Activated CD4-positive, alpha-beta T cell treated with anti-CD3 and anti-CD28 coated beads for 36 hours (primary cell): ENCODE results near the gene FGD6. TPM values are rescaled to one million over a fixed set of nuclear protein-coding genes. Genes with fewer than 3 reads are reported as not detected.
"Not testable (repeated sequence)": the region's sequence is repeated elsewhere in the genome, so short reads cannot be mapped to it uniquely, and the experiment has no call there.

Experiments
- ATAC-seq: fragments of 200-7000 bp; cut with Tn5 transposase; one replicate; pipeline ENCODE4 v1.10.0; 2021; ENCODE audit warnings: mild to moderate bottlenecking, moderate library complexity
- CTCF ChIA-PET: fragments of 350-600 bp; sonication (Branson Sonifier 250); formaldehyde crosslinking; loops from one replicate; lab custom pipeline; 2021; ENCODE audit warnings: antibody characterized with exemption; lab: Charles Lee
- POLR2A ChIA-PET: fragments of 350-600 bp; sonication (Branson Sonifier 250); formaldehyde crosslinking; loops from one replicate; lab custom pipeline; 2021; ENCODE audit warnings: antibody characterized with exemption, inconsistent platforms; lab: Charles Lee
- DNase-seq: peaks from one replicate; pipeline ENCODE4 v3.0.0-alpha.2; 2020
- H3K27ac Mint-ChIP-seq: one replicate; pipeline ENCODE4 v1.8.0; 2021; ENCODE audit warnings: mixed read lengths
- H3K27me3 Mint-ChIP-seq: one replicate; pipeline ENCODE4 v1.8.0; 2021; ENCODE audit warnings: mixed read lengths
- H3K36me3 Mint-ChIP-seq: one replicate; pipeline ENCODE4 v1.8.0; 2021; ENCODE audit warnings: low read depth, mixed read lengths
- H3K4me1 Mint-ChIP-seq: one replicate; pipeline ENCODE4 v1.8.0; 2021; ENCODE audit warnings: mixed read lengths
- H3K4me3 Mint-ChIP-seq: one replicate; pipeline ENCODE4 v1.8.0; 2021; ENCODE audit warnings: mild to moderate bottlenecking, moderate library complexity, mixed read lengths
- H3K9me3 Mint-ChIP-seq: one replicate; pipeline ENCODE4 v1.8.0; 2021; ENCODE audit warnings: low read depth, mixed read lengths
- intact Hi-C, 2 experiments: fragments of 100-400 bp; cut with DNase I in 1 of 2; cut with micrococcal nuclease in 1 of 2; formaldehyde crosslinking; loops; one replicate each; pipeline versions ENCODE4 v1.14.2 to v1.15.1; 2022 to 2024; cut with DNase I, micrococcal nuclease
- total RNA-seq, 2 experiments: library from RNA; stranded (reverse); gene quantifications; one replicate each; pipeline ENCODE4 v1.2.3, GENCODE V29; 2021

Gene FGD6
- total RNA-seq, 2 experiments from 2014 or later: 1.1 to 1.3 TPM

- intact Hi-C loops: loop anchor here (5.0 kb wide), 2 partner anchors 112 to 367 kb away; partner anchors contain the start of genes FGD6 (in 2 of the 2), VEZT (in 2 of the 2) and METAP2 (in 1 of the 2)
- ChIA-PET CTCF (interaction anchor here (1.4 kb wide), 1 partner anchor 12 kb away, joined by 7 read pairs; no protein-coding TSS in a partner anchor), POLR2A (no interaction called here)
- ATAC-seq (no peak), DNase-seq (no peak)
- Mint-ChIP-seq H3K9me3 (no peaks in the 10 kb centered on the region), H3K4me1 (peaks cover 14% of the 10 kb centered on the region), H3K27ac (no peak overlapping the region), H3K4me3 (no peak overlapping the region), H3K27me3 (no peaks in the 10 kb centered on the region), H3K36me3 (no peaks in the 10 kb centered on the region)
Measured at GRCh38 chr12:95104919-95105452, 112.3 kb downstream of the FGD6 start.

DNA sequence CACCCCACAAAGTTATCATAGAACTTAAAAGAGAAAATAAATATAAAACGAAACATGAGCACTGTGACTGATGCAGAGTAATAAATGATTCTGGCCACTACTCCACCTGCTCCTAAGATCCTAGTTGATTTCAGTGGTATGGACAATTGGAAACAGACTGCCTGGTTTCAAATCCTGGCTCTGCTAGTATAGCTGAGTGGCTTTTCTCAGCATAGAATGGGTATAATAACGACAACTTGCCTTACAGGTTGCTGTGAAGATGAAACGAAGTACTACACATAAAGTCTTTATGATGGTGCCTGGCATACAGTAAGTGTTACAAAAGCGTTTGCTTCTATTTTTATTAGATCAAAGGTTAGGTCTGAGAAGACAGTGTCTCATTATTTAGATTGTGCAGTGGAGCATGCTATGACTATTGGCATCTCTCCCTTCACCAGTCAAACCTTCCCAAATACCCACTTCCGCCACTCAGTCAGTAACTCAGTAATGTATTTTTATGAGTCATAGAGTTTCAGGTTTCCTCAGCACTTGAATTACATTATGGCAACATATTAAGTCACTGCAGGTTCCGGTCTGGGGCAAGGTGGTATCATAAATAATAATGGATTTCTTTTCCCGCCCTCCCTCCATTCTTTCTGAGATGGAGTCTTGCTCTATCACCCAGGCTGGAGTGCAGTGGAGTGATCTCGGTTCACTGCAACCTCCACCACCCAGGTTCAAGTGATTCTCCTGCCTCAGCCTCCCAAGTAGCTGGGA lies 114.2 kb downstream of the FGD6 start:
- peak; percentile 99 for ATAC-seq
- ChIA-PET CTCF (interaction anchor here (0.6 kb wide), 1 partner anchor 20 kb away, joined by 4 read pairs; no protein-coding TSS in a partner anchor), POLR2A (no interaction called here)
- Mint-ChIP-seq H3K4me1 (peaks cover 14% of the 10 kb centered on the region), H3K4me3 (no peak overlapping the region), H3K9me3 (no peaks in the 10 kb centered on the region), H3K36me3 (no peaks in the 10 kb centered on the region), H3K27me3 (no peaks in the 10 kb centered on the region), H3K27ac (peak overlapping the region; percentile 38)
- DNase-seq: peak; percentile 68
- intact Hi-C loops: loop anchor here (1.0 to 5.0 kb wide), 4 partner anchors 30 to 369 kb away; partner anchors contain the start of genes FGD6 (in 2 of the 2), NR2C1 (in 2 of the 2), VEZT (in 2 of the 2) and METAP2 (in 1 of the 2)

- H3K9me3 Mint-ChIP-seq, H3K4me3 Mint-ChIP-seq: not testable (repeated sequence)
- intact Hi-C loops: loop anchor here (5.0 kb wide), 2 partner anchors 115 to 370 kb away; partner anchors contain the start of genes FGD6 (in 2 of the 2), VEZT (in 2 of the 2) and METAP2 (in 1 of the 2)
Measured at GRCh38 chr12:95101957-95102356, 115.3 kb downstream of the FGD6 start.

GRCh38 chr12:95100264-95101190 lies 116.7 kb downstream of the FGD6 start:
- CTCF ChIA-PET: interaction anchor here (0.6 to 1.5 kb wide), 5 partner anchors 13 to 238 kb away, joined by 3 to 5 read pairs (median 3); partner anchors contain the start of gene NR2C1
- Mint-ChIP-seq H3K27ac (no peak overlapping the region), H3K4me1 (peaks cover 14% of the 10 kb centered on the region), H3K27me3 (no peaks in the 10 kb centered on the region), H3K4me3 (no peak overlapping the region), H3K9me3 (no peaks in the 10 kb centered on the region), H3K36me3 (no peaks in the 10 kb centered on the region)
- ATAC-seq (no peak), DNase-seq (no peak)
- intact Hi-C loops: loop anchor here (5.0 kb wide), 2 partner anchors 117 to 372 kb away; partner anchors contain the start of genes FGD6 (in 2 of the 2), VEZT (in 2 of the 2) and METAP2 (in 1 of the 2)
- POLR2A ChIA-PET: interaction anchor here (0.6 kb wide), 1 partner anchor 36 kb away, joined by 3 read pairs; no protein-coding TSS in a partner anchor

More at GRCh38 chr12:95101957-95102356, 115.3 kb downstream of the FGD6 start:
- CTCF ChIA-PET: interaction anchor here (1.0 kb wide), 1 partner anchor 236 kb away, joined by 3 read pairs; no protein-coding TSS in a partner anchor
- H3K27me3 Mint-ChIP-seq, H3K36me3 Mint-ChIP-seq, H3K27ac Mint-ChIP-seq, DNase-seq, ATAC-seq: not testable (repeated sequence)
- POLR2A ChIA-PET: interaction anchor here (0.5 kb wide), 1 partner anchor 1353 kb away, joined by 5 read pairs; no protein-coding TSS in a partner anchor
- peaks cover 14% of the 10 kb centered on the region for H3K4me1 Mint-ChIP-seq

GRCh38 chr12:95099270-95099790 lies 117.9 kb downstream of the FGD6 start:
- peaks cover 14% of the 10 kb centered on the region for H3K4me1 Mint-ChIP-seq
- POLR2A ChIA-PET: no interaction called here
- no peaks in the 10 kb centered on the region for H3K9me3 Mint-ChIP-seq
- intact Hi-C loops: no loop called here
- CTCF ChIA-PET: interaction anchor here (1.5 kb wide), 1 partner anchor 18 kb away, joined by 5 read pairs; no protein-coding TSS in a partner anchor
- H3K27me3 Mint-ChIP-seq: no peaks in the 10 kb centered on the region
- no peaks in the 10 kb centered on the region for H3K36me3 Mint-ChIP-seq
- DNase-seq (no peak), ATAC-seq (no peak)
- no peak overlapping the region for H3K4me3 Mint-ChIP-seq
- no peak overlapping the region for H3K27ac Mint-ChIP-seq

DNA sequence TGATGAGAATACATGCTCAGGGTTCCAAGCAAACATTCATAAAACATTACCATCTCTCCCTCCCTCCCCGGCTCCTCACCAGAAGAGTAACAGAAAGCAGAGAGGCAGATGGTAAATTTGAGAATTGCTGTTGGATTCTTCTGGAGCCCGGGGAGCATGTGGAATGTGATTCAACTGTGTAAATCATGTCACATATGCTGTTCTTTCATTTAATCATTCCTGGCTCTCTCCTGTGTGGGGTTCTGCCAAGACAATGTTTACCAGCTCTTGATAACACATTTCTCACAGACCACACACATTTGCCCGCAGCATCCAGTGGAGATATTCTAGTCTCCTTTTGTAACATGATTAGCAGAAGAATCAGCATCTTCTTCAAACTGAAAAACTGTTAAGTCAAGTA lies 120.4 kb downstream of the FGD6 start:
- intact Hi-C loops: no loop called here
- Mint-ChIP-seq H3K27ac (no peak overlapping the region), H3K4me3 (no peak overlapping the region), H3K27me3 (no peaks in the 10 kb centered on the region), H3K36me3 (no peaks in the 10 kb centered on the region), H3K4me1 (no peaks in the 10 kb centered on the region), H3K9me3 (no peaks in the 10 kb centered on the region)
- ChIA-PET POLR2A (no interaction called here), CTCF (no interaction called here)
- DNase-seq (no peak), ATAC-seq (no peak)

GRCh38 chr12:95096378-95096777 lies 120.9 kb downstream of the FGD6 start:
- no peak overlapping the region for H3K27ac Mint-ChIP-seq
- DNase-seq: no peak
- no peaks in the 10 kb centered on the region for H3K4me1 Mint-ChIP-seq
- ATAC-seq: no peak
- H3K27me3 Mint-ChIP-seq: no peaks in the 10 kb centered on the region
- H3K36me3 Mint-ChIP-seq: no peaks in the 10 kb centered on the region
- POLR2A ChIA-PET: no interaction called here
- CTCF ChIA-PET: no interaction called here
- H3K4me3 Mint-ChIP-seq: no peak overlapping the region
- intact Hi-C loops: no loop called here
- H3K9me3 Mint-ChIP-seq: no peaks in the 10 kb centered on the region

- H3K36me3 Mint-ChIP-seq, ATAC-seq, H3K27me3 Mint-ChIP-seq, POLR2A ChIA-PET, CTCF ChIA-PET, H3K4me3 Mint-ChIP-seq, H3K27ac Mint-ChIP-seq, H3K9me3 Mint-ChIP-seq, intact Hi-C loops, H3K4me1 Mint-ChIP-seq, DNase-seq: not testable (repeated sequence)
Measured at GRCh38 chr12:95095866-95096265, 121.4 kb downstream of the FGD6 start.

- Mint-ChIP-seq H3K36me3 (no peaks in the 10 kb centered on the region), H3K9me3 (no peaks in the 10 kb centered on the region), H3K4me3 (no peak overlapping the region), H3K27ac (no peak overlapping the region), H3K27me3 (no peaks in the 10 kb centered on the region), H3K4me1 (peaks cover 4% of the 10 kb centered on the region)
- intact Hi-C loops: no loop called here
- ChIA-PET POLR2A (no interaction called here), CTCF (interaction anchor here (1.3 kb wide), 1 partner anchor 10 kb away, joined by 3 read pairs; no protein-coding TSS in a partner anchor)
- ATAC-seq (no peak), DNase-seq (no peak)
Measured at GRCh38 chr12:95089462-95089861, 127.8 kb downstream of the FGD6 start.

DNA sequence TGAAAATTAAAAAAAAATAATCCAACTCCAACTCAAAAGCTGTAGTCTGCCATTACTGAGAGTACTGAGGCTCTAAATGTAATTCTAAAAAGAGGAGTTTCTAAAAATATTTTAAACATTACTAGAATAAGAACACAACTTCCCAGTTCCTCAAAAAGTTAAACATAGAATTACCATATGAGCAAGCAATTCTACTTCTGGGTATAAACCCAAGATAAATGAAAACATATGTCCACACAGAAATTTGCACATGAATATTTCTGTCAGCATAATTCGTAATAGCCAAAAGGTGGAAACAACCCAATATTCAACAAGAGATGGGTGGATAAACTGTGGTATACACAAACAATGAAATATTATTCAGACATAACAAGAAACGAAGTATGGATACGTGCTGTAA lies 128.9 kb downstream of the FGD6 start:
- Mint-ChIP-seq H3K36me3 (no peaks in the 10 kb centered on the region), H3K4me1 (peaks cover 4% of the 10 kb centered on the region), H3K9me3 (no peaks in the 10 kb centered on the region), H3K27me3 (no peaks in the 10 kb centered on the region), H3K27ac (no peak overlapping the region), H3K4me3 (no peak overlapping the region)
- no peak for DNase-seq
- ATAC-seq: no peak
- ChIA-PET CTCF (no interaction called here), POLR2A (no interaction called here)
- intact Hi-C loops: no loop called here
